Central memory CD8-positive, alpha-beta T cell (primary cell): Measurements from ENCODE around the gene DTNBP1.

Source experiments
- ATAC-seq: fragments of 150-1000 bp; cut with Tn5 transposase; replicated peaks from 2 replicates; pipeline ENCODE4 v1.10.0; 2022; ENCODE audit warnings: mild to moderate bottlenecking, moderate FRiP score, moderate number of reproducible peaks; ENCODE audit not compliant: poor library complexity, severe bottlenecking; ENCODE audit errors: extremely low read depth
- DNase-seq, 2 donors: peaks; one replicate each; pipeline ENCODE4 v3.0.0; 2021; ENCODE audit warnings: low spot score in 2 of 2
- H3K27ac Mint-ChIP-seq: one replicate; pipeline ENCODE4 v1.8.0; 2022; ENCODE audit warnings: low read depth, mild to moderate bottlenecking, moderate library complexity, mixed read lengths
- H3K27me3 Mint-ChIP-seq: one replicate; pipeline ENCODE4 v1.8.0; 2022; ENCODE audit warnings: mixed read lengths
- H3K36me3 Mint-ChIP-seq: one replicate; pipeline ENCODE4 v1.8.0; 2022; ENCODE audit warnings: mild to moderate bottlenecking, moderate library complexity, mixed read lengths; ENCODE audit not compliant: insufficient read depth
- H3K4me1 Mint-ChIP-seq: one replicate; pipeline ENCODE4 v1.8.0; 2022; ENCODE audit warnings: mixed read lengths
- H3K4me3 Mint-ChIP-seq: one replicate; pipeline ENCODE4 v1.8.0; 2022; ENCODE audit warnings: mild to moderate bottlenecking, moderate library complexity, mixed read lengths
- H3K9me3 Mint-ChIP-seq: one replicate; pipeline ENCODE4 v1.8.0; 2022; ENCODE audit warnings: mixed read lengths

Gene DTNBP1

GRCh38 chr6:15509335-15509933 is 153.4 kb downstream of the DTNBP1 start:
- no peak overlapping the region for H3K4me3 Mint-ChIP-seq
- H3K36me3 Mint-ChIP-seq = peaks cover 47% of the 10 kb centered on the region
- H3K27ac Mint-ChIP-seq = peak overlapping the region; percentile 81
- H3K4me1 Mint-ChIP-seq = peaks cover 10% of the 10 kb centered on the region
- DNase-seq = no peak
- no peaks in the 10 kb centered on the region for H3K27me3 Mint-ChIP-seq
- no peak for ATAC-seq
- no peaks in the 10 kb centered on the region for H3K9me3 Mint-ChIP-seq

DNA sequence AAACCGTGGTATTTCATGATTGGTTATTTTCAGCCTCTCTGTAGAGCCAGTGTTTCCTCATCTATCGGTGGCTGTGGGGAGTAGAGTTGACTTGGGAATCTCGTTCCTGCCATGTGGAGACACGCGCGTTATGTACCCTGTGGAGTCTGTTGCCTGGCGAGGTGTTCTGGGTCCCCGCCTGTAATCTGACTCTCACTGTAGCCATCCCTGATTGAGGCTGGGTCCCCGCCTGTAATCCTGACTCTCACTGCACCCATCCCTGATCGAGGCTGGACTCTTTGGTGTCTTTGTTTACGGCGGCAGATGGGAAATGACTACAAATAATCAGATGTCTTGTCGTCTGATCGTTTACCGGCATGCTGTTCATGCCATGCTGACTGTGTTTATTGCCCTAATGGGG is 153.9 kb downstream of the DTNBP1 start:
- Mint-ChIP-seq H3K4me3 (no peak overlapping the region), H3K9me3 (no peaks in the 10 kb centered on the region), H3K4me1 (peaks cover 5% of the 10 kb centered on the region), H3K27ac (no peak overlapping the region), H3K27me3 (no peaks in the 10 kb centered on the region), H3K36me3 (peaks cover 46% of the 10 kb centered on the region)
- ATAC-seq (no peak), DNase-seq (no peak)

DNA sequence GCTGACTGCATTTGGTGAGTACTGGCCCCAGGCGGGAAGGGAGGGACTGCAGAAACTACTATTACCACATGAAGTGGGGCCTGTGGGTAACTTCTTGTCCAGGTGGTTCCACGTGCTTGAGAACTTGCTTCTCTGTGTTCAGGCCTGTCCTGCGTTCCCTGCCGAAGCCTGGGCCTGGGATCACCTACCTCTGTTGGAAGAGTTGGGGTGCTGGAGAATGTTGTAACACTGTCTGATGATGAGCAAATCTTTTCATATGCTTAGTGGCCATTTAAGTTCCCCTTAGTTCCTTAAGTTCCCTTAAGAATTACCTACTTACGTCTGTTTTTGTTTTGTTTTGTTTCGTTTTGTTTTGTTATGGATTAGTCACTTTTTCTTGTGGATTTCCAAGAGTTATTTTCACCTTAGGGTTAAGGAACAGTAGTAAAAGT is 154.4 kb downstream of the DTNBP1 start:
- Mint-ChIP-seq H3K36me3 (peaks cover 43% of the 10 kb centered on the region), H3K9me3 (no peaks in the 10 kb centered on the region), H3K27ac (no peak overlapping the region), H3K27me3 (no peaks in the 10 kb centered on the region), H3K4me1 (peaks cover under 1% of the 10 kb centered on the region), H3K4me3 (no peak overlapping the region)
- ATAC-seq (no peak), DNase-seq (no peak)

DNA sequence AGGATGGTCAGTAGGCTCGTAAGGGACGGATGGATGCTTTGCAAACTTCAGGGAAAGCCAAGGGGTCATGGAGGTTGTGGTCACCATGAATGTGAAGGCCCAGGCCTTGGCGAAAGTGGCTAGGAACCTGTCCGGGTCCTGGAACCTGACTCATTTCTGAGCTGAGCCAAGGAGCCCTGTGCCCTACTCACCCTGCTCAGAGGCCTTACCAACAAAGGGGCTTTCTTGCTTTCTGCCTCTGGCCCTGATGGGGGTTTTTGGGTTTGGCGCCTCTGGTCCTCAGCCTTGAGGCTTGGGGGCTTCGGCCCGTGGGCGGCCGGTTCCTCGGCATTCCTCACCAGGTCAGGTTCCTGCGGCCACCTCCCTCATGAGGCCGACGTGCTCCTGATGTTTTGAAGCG is 155.1 kb downstream of the DTNBP1 start:
- no peak overlapping the region for H3K4me3 Mint-ChIP-seq
- DNase-seq (no peak), ATAC-seq (no peak)
- H3K36me3 Mint-ChIP-seq = peaks cover 44% of the 10 kb centered on the region
- H3K4me1 Mint-ChIP-seq = no peaks in the 10 kb centered on the region
- H3K27ac Mint-ChIP-seq = peak overlapping the region; percentile 84
- H3K9me3 Mint-ChIP-seq = no peaks in the 10 kb centered on the region
- no peaks in the 10 kb centered on the region for H3K27me3 Mint-ChIP-seq

DNA sequence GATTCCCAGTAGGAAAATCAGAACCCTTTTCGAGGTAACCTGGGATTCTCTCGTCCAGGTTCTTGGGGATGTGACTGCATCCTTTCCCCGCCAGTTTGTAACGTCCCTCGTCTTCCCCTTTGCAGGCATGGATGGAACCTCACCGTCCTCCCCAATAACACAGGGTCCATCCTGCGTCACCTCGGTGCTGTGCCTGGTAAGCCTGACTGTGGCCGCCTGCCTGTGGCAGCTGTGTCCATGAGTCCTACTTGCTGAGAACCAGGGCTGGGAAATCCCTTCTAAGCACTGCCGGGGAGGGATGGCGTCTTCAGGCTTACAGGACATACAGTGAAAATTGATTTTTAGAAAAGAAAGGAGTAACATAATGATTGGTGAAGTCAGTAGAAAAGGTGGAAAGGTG is 155.6 kb downstream of the DTNBP1 start:
- Mint-ChIP-seq H3K4me3 (no peak overlapping the region), H3K27ac (peak overlapping the region; percentile 84), H3K36me3 (peaks cover 41% of the 10 kb centered on the region), H3K27me3 (no peaks in the 10 kb centered on the region), H3K4me1 (no peaks in the 10 kb centered on the region), H3K9me3 (no peaks in the 10 kb centered on the region)
- ATAC-seq = no peak
- no peak for DNase-seq

DNA sequence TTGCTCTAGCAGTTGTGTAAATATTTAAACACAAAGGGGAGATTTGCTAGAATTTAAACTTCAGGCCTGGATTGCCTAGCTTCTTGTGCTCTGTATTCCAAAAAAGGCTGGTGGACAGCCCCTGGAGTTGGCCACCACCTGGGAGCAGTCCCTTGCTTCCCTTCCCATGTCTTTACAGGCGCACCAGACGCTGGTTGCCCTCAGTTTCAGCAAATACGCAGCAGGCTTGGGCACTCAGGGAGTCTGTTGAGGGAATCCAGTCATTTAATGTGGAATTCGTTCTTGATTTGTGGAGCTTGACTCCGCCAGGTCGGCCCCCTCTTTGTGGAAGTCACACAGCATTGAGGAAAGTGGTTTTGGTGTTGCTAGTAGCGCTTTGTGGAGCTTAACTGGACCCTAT is 156.8 kb downstream of the DTNBP1 start:
- H3K36me3 Mint-ChIP-seq = peaks cover 43% of the 10 kb centered on the region
- no peaks in the 10 kb centered on the region for H3K9me3 Mint-ChIP-seq
- H3K4me3 Mint-ChIP-seq = no peak overlapping the region
- no peak for DNase-seq
- H3K27me3 Mint-ChIP-seq = no peaks in the 10 kb centered on the region
- no peak for ATAC-seq
- H3K27ac Mint-ChIP-seq = peak overlapping the region; percentile 6
- H3K4me1 Mint-ChIP-seq = no peaks in the 10 kb centered on the region

GRCh38 chr6:15505463-15505918 is 157.3 kb downstream of the DTNBP1 start:
- Mint-ChIP-seq H3K4me1 (no peaks in the 10 kb centered on the region), H3K27ac (peak overlapping the region; percentile 6), H3K27me3 (no peaks in the 10 kb centered on the region), H3K9me3 (no peaks in the 10 kb centered on the region), H3K36me3 (peaks cover 43% of the 10 kb centered on the region), H3K4me3 (no peak overlapping the region)
- ATAC-seq = no peak
- no peak for DNase-seq

DNA sequence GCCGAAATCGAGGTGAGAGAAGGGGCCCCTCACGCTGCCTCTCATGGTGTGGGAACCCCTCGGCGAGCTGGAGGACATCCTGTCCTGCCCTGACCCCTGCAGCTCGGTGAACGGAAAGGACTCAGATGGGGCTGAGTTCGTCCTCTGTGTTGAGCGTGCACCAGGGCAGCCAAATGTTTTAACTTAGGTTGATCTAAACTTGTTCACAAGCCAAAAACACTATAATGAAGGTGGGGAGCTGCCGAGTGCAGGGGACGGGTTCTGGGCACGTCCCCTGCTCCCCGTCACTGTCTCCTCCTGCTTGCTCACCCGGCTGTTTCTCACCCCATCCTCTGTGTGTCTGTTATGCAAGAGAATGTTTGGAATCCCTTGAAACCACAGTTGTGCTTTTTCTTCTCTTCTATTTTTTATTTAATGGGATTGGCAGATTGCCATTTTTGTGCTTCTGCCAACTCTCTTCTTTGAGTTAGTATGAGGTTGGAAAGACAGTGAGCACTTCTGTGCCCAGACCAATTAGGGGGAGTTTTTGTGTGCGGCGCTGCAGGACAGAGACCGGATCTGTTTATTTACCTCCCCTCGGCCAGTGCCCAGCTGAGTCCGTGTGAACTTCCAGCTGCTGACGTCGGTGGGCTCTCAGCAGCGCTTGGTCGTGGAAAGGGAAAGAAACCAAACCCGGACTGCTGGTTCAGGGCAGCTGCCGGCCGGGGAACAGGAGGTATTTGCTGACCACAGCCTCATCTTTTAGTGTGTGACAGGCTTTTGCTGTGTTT is 158.1 kb downstream of the DTNBP1 start:
- Mint-ChIP-seq H3K27me3 (no peaks in the 10 kb centered on the region), H3K4me3 (no peak overlapping the region), H3K9me3 (no peaks in the 10 kb centered on the region), H3K27ac (peak overlapping the region; percentile 8), H3K36me3 (peaks cover 44% of the 10 kb centered on the region), H3K4me1 (no peaks in the 10 kb centered on the region)
- DNase-seq = no peak
- ATAC-seq = no peak

DNA sequence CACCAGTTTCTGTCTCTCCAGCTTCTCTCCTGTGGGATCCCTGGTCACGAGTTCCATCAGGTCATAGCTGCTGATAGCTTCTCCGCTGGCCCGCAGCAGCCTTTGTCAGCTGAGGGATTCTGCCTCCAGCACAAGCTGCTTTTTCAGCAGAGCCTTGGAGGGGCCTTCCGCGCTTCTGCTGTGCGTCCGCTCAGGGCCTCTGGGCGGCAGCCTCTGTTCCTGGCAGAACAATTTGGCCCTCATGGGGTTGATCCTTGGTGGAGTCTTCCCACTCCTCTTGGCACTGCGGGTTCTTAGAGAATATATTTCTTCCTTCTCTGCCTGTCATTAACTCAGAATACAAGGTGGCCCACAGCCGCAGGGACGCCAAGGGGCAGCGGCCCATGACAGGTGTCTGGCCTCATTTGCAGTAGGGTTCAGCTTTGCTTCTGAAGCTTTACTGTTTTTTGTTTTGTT is 158.8 kb downstream of the DTNBP1 start:
- Mint-ChIP-seq H3K9me3 (no peaks in the 10 kb centered on the region), H3K4me3 (no peak overlapping the region), H3K36me3 (peaks cover 47% of the 10 kb centered on the region), H3K27me3 (no peaks in the 10 kb centered on the region), H3K4me1 (no peaks in the 10 kb centered on the region), H3K27ac (peak overlapping the region; percentile 8)
- ATAC-seq = no peak
- DNase-seq = no peak

GRCh38 chr6:15503346-15503680 is 159.5 kb downstream of the DTNBP1 start:
- Mint-ChIP-seq H3K27me3 (no peaks in the 10 kb centered on the region), H3K36me3 (peaks cover 42% of the 10 kb centered on the region), H3K27ac (no peak overlapping the region), H3K9me3 (no peaks in the 10 kb centered on the region), H3K4me1 (peaks cover 4% of the 10 kb centered on the region), H3K4me3 (no peak overlapping the region)
- ATAC-seq (no peak), DNase-seq (no peak)

GRCh38 chr6:15502446-15503345 is 160.1 kb downstream of the DTNBP1 start:
- peaks cover 43% of the 10 kb centered on the region for H3K36me3 Mint-ChIP-seq
- no peak overlapping the region for H3K27ac Mint-ChIP-seq

DNA sequence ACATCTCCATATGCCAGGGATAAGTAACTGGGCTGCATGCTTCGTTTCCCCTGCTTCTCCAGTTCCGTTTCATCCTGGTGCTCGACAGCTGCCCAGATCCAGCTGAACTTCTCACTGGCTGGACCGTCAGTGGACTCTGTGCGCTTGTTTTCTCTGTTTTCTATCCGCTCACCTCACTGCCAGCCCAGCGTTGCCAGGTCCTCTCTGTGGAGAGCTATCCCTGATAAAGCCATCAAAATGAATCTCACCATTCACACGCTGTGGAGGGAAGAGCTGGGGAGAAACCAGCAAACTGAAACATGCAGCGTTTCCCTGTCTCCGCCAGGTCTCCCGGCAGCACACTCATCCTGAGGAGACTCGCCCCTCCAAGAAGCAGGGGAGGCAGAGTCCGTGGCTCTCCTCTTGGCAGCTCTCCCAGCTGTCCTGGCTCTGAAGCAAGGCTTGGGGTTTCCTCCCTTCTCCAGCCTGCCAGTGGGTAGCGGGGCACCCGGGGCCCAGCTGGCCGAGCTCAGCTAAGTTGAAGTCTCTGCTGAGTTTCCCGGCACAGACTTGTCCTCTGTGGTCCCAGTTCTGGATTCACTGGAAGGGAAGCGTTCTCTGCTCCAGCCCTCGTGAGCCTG is 160.9 kb downstream of the DTNBP1 start:
- Mint-ChIP-seq H3K9me3 (no peaks in the 10 kb centered on the region), H3K27me3 (no peaks in the 10 kb centered on the region), H3K27ac (peak overlapping the region; percentile 72), H3K4me3 (no peak overlapping the region), H3K4me1 (peaks cover 11% of the 10 kb centered on the region), H3K36me3 (peaks cover 40% of the 10 kb centered on the region)
- ATAC-seq (no peak), DNase-seq (no peak)

More at GRCh38 chr6:15502446-15503345, 160.1 kb downstream of the DTNBP1 start:
- Mint-ChIP-seq H3K4me1 (peaks cover 11% of the 10 kb centered on the region), H3K27me3 (no peaks in the 10 kb centered on the region), H3K4me3 (no peak overlapping the region), H3K9me3 (no peaks in the 10 kb centered on the region)
- ATAC-seq (no peak), DNase-seq (no peak)
